ENCODE results near the gene RFNG. TPM values are rescaled to one million over a fixed set of nuclear protein-coding genes. Genes with fewer than 3 reads are reported as not detected.

RFNG gene
- total RNA-seq, 2 donors from 2014 or later = 21.4 to 25.3 TPM

DNA sequence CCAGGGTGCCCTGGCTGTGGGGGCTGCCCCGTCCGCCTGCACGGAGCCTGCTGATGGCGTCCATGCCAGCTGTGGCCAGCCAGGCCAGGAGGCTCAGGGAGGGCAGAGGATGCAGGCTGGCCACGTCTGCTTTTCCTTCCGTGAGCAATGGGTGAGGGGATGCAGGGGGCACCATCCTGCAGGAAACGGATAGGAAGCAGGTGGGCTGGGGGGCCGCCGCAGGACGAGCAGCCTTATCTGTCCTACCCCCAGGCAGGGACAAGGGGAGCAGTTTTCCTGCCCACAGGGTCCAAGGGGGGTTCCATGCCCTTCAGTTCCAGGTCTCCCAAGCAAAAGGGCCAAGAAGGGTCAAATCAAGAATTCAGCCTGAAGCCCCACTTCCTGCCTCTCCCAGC, 7.2 kb upstream of the RFNG start:
- no peaks in the 10 kb centered on the region for H3K27me3 ChIP-seq
- no peak for DNase-seq (ENCODE audit: low spot score)
- no peak overlapping the region for H3K4me3 ChIP-seq
- no peak overlapping the region for H3K27ac ChIP-seq
- peaks cover 69% of the 10 kb centered on the region for H3K36me3 ChIP-seq
- peaks cover 0 to 8% of the 10 kb centered on the region in 2 donors for H3K4me1 ChIP-seq
- no peaks in the 10 kb centered on the region for H3K9me3 ChIP-seq
- TF ChIP-seq, protein P1, sequence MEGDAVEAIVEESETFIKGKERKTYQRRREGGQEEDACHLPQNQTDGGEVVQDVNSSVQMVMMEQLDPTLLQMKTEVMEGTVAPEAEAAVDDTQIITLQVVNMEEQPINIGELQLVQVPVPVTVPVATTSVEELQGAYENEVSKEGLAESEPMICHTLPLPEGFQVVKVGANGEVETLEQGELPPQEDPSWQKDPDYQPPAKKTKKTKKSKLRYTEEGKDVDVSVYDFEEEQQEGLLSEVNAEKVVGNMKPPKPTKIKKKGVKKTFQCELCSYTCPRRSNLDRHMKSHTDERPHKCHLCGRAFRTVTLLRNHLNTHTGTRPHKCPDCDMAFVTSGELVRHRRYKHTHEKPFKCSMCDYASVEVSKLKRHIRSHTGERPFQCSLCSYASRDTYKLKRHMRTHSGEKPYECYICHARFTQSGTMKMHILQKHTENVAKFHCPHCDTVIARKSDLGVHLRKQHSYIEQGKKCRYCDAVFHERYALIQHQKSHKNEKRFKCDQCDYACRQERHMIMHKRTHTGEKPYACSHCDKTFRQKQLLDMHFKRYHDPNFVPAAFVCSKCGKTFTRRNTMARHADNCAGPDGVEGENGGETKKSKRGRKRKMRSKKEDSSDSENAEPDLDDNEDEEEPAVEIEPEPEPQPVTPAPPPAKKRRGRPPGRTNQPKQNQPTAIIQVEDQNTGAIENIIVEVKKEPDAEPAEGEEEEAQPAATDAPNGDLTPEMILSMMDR (IDR thresholded peaks at IDR 0.05) = no peak

DNA sequence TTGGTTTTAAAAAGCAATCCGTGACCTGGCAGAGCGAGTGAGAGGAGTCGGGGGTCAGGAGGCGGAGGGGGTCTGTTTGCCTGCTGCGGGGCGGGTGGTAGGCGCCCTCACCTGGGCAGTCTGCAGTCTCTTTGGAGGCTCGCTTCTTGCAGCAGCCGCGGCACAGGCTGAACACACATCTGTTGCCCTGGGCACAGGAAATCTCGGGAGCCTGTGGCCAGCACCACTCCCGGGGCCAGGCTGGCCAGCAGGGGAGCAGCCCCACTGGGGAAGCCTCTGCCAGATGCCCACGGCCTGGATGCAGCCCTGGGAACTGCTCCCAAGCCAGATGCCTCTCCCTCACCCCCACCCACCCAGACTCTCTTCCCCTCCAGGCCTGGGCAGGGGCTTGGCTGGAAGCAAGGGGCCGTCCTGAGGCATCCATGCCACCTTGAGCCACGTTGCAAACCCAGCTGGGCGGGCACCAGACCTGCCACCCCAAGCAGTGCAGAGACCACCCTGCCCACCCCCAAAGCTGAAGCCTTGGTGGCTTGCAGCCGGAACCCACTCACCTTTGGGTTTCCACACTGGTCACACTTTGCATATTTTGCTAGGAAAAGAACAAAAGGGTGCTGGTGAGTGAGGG, 6.7 kb upstream of the RFNG start:
- H3K4me1 ChIP-seq = peaks cover 0 to 6% of the 10 kb centered on the region in 2 donors
- H3K36me3 ChIP-seq = peaks cover 73% of the 10 kb centered on the region
- TF ChIP-seq, protein P1 (IDR thresholded peaks at IDR 0.05) = no peak
- no peak for DNase-seq (ENCODE audit: low spot score)
- no peak overlapping the region for H3K4me3 ChIP-seq
- H3K27me3 ChIP-seq = no peaks in the 10 kb centered on the region
- H3K27ac ChIP-seq = no peak overlapping the region
- no peaks in the 10 kb centered on the region for H3K9me3 ChIP-seq

DNA sequence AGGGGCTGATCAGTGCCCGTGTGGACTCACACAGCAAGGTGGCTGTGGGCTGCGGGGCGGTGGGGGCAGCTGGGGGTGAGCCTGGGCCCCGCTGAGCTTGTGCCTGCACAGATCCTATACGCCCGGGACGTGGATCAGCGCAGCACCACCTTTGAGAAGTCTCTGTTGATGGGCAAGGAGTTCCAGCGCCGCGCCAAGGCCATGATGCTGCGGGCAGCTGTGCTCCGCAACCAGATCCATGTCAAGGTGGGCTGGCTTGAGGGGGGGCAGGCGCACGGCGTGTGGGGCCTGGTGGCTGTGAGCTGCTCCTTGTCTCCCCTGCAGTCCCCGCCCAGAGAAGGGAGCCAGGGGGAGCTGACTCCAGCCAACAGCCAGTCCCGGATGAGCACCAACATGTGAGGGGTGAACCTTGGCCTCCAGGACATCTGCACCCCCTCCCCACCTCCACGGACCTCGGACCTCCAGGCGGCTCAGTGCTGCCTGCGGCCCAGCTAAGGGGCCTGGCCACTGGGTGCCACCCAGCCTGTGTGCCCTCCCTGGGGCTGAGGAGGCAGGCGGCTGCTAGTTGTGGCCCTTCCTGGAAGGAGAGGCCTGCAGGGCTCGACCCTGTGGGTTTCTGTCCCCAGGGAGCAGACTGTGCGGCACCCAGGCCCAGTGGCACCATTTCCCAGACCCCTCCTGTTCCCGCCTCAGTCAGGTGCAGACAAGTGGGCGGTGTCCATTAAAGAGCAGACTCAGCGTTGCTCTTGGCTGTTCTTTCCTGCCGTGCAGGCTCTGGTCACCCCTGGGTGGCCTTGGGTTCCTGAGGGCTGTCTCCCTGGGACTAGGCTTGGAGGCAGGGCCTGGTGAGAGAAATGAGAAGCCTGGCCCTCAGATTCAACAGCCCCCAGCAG, 5.4 kb upstream of the RFNG start:
- peaks cover 73% of the 10 kb centered on the region for H3K36me3 ChIP-seq

DNA sequence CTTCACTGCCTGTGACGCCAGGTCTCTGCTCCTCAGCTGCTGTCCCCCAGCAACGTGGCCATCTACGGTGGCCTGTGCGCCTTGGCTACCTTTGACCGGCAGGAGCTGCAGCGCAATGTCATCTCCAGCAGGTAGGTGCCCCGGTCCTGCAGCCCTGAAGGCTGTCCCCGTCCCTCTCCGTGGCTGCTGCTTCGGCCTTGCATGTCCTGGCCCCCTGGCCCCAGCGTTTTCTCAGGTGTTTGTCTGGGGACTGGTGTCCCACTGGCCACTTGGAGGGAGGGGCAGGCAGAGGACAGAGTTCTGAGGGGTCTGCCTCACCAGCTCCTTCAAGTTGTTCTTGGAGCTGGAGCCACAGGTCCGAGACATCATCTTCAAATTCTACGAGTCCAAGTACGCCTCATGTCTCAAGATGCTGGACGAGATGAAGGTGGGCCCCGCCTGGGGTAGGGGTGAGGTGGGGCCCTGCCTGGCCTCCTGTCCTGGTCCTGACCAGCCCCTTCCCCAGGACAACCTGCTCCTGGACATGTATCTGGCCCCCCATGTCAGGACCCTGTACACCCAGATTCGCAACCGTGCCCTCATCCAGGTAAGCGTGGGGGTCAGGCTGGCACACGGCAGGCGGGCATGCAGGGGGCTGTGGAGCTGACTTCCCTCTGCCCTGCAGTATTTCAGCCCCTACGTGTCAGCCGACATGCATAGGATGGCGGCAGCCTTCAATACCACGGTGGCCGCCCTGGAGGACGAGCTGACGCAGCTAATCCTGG, 4.5 kb upstream of the RFNG start:
- peaks cover 66% of the 10 kb centered on the region for H3K36me3 ChIP-seq
- no peak overlapping the region for H3K4me3 ChIP-seq
- H3K27me3 ChIP-seq = no peaks in the 10 kb centered on the region
- no peaks in the 10 kb centered on the region for H3K9me3 ChIP-seq
- H3K27ac ChIP-seq = no peak overlapping the region
- TF ChIP-seq, protein P1 (IDR thresholded peaks at IDR 0.05) = no peak
- H3K4me1 ChIP-seq = peaks cover 0 to 17% of the 10 kb centered on the region in 2 donors
- DNase-seq (ENCODE audit: low spot score) = no peak

More for the DNA sequence above, 5.4 kb upstream of the RFNG start:
- peaks cover 0 to 16% of the 10 kb centered on the region in 2 donors for H3K4me1 ChIP-seq
- H3K27ac ChIP-seq = no peak overlapping the region
- DNase-seq (ENCODE audit: low spot score) = no peak
- no peak overlapping the region for H3K4me3 ChIP-seq
- TF ChIP-seq, protein P1 (IDR thresholded peaks at IDR 0.05) = no peak
- H3K9me3 ChIP-seq = no peaks in the 10 kb centered on the region
- H3K27me3 ChIP-seq = no peaks in the 10 kb centered on the region

DNA sequence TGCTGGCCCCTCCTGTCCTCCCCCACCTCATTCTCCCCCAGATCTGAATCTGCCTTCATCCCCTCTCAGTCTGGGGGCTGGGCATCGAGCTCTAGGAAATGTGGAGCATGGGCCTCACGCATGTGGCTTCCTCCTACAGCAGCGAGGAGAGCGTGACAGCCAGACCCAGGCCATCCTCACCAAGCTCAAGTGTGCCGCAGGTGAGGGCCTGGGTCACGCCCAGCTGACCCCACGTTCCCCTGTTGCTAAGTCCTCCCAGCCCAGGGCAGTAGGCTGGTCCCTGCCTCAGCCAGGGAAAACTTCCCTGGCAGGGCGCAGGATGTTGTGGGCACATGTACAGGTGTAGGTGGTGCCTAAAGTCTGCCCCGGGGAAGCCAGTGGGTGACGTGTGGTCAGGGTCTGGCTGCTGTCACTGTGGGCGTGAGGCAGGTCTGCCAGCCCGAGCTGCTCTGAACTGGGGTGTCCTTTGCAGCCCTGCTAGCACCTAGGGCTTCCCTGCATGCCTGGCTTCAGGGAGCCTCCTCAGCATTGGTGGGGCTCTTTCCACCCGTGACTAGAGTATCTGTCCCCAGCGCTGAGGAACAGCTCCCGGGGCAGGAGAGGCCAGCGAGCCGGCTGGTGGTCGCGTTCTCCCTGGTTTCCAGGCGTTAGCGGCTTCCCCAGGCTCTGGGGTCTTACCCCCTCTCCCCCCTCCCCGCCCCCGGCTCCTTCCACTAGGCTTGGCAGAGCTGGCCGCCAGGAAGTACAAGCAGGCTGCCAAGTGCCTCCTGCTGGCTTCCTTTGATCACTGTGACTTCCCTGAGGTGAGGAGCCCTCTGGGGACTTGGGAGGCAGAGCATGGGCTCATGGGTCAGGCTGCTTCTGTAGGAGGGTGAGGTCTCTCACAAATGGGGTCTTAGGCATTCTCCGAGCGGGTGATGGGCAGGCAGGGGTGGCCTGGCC, 3.7 kb upstream of the RFNG start:
- Histone ChIP-seq H3K4me1 (peaks cover 0 to 26% of the 10 kb centered on the region in 2 donors), H3K4me3 (no peak overlapping the region), H3K27ac (no peak overlapping the region), H3K9me3 (no peaks in the 10 kb centered on the region), H3K27me3 (no peaks in the 10 kb centered on the region), H3K36me3 (peaks cover 58% of the 10 kb centered on the region)
- TF ChIP-seq, protein P1 (IDR thresholded peaks at IDR 0.05) = no peak
- no peak for DNase-seq (ENCODE audit: low spot score)

Measured in right atrium auricular region (tissue), 2 donors.